Measurements from ENCODE around the gene VRK2.
"Not testable (repeated sequence)": the region's sequence is repeated elsewhere in the genome, so short reads cannot be mapped to it uniquely, and the experiment has no call there.

VRK2 gene

GRCh38 chr2:58177187-58177586, 130.6 kb downstream of the VRK2 start:
- not testable (repeated sequence) for H3K27ac ChIP-seq (ENCODE audit: low read depth, low read length); H2AFZ ChIP-seq (ENCODE audit: low read depth, low read length, severe bottlenecking); H3F3A ChIP-seq (ENCODE audit: insufficient read depth); H3K4me3 ChIP-seq (ENCODE audit: insufficient read depth, low read length, poor library complexity, severe bottlenecking); H3K36me3 ChIP-seq (ENCODE audit: low read length); H4K20me1 ChIP-seq (ENCODE audit: low read depth, low read length); H3K4me2 ChIP-seq (ENCODE audit: low read depth, low read length, poor library complexity, severe bottlenecking); H3K9me3 ChIP-seq (ENCODE audit: insufficient read depth, low read length); H3K9ac ChIP-seq (ENCODE audit: low read length); H3K79me2 ChIP-seq (ENCODE audit: insufficient read depth, low read length); H3K9me2 ChIP-seq (replicated peaks; ENCODE audit: insufficient read depth, low read length); H3K27me3 ChIP-seq (ENCODE audit: low read length)

GRCh38 chr2:58180175-58180574, 133.6 kb downstream of the VRK2 start:
- H3K9me2 ChIP-seq (replicated peaks; ENCODE audit: insufficient read depth, low read length); H4K20me1 ChIP-seq (ENCODE audit: low read depth, low read length); H2AFZ ChIP-seq (ENCODE audit: low read depth, low read length, severe bottlenecking); H3K36me3 ChIP-seq (ENCODE audit: low read length); H3K79me2 ChIP-seq (ENCODE audit: insufficient read depth, low read length); H3K27me3 ChIP-seq (ENCODE audit: low read length); H3F3A ChIP-seq (ENCODE audit: insufficient read depth); H3K9ac ChIP-seq (ENCODE audit: low read length); H3K27ac ChIP-seq (ENCODE audit: low read depth, low read length); H3K9me3 ChIP-seq (ENCODE audit: insufficient read depth, low read length); H3K4me2 ChIP-seq (ENCODE audit: low read depth, low read length, poor library complexity, severe bottlenecking); H3K4me3 ChIP-seq (ENCODE audit: insufficient read depth, low read length, poor library complexity, severe bottlenecking): not testable (repeated sequence)

- H3F3A ChIP-seq (ENCODE audit: insufficient read depth): no peaks in the 10 kb centered on the region
- TF ChIP-seq EZH2phosphoT487 (conservative IDR thresholded peaks at IDR 0.05; ENCODE audit: low read length) (no peak), CTCF (IDR thresholded peaks at IDR 0.05; ENCODE audit: insufficient read depth, low read length, poor library complexity, severe bottlenecking) (no peak)
- no peaks in the 10 kb centered on the region for H4K20me1 ChIP-seq (ENCODE audit: low read depth, low read length)
- H2AFZ ChIP-seq (ENCODE audit: low read depth, low read length, severe bottlenecking): no peak overlapping the region
- H3K4me2 ChIP-seq (ENCODE audit: low read depth, low read length, poor library complexity, severe bottlenecking): no peak overlapping the region
- H3K9me3 ChIP-seq (ENCODE audit: insufficient read depth, low read length): no peaks in the 10 kb centered on the region
- no peak overlapping the region for H3K9ac ChIP-seq (ENCODE audit: low read length)
- no peak overlapping the region for H3K27ac ChIP-seq (ENCODE audit: low read depth, low read length)
- no peaks in the 10 kb centered on the region for H3K9me2 ChIP-seq (replicated peaks; ENCODE audit: insufficient read depth, low read length)
- H3K27me3 ChIP-seq (ENCODE audit: low read length): no peaks in the 10 kb centered on the region
- H3K4me3 ChIP-seq (ENCODE audit: insufficient read depth, low read length, poor library complexity, severe bottlenecking): no peak overlapping the region
- 0 out of 2 replicates have a peak, but pooled peaks cover 5% of the 10 kb centered on the region for H3K36me3 ChIP-seq (ENCODE audit: low read length)
- H3K79me2 ChIP-seq (ENCODE audit: insufficient read depth, low read length): no peaks in the 10 kb centered on the region
These were observed 134.0 kb downstream of the VRK2 start for GRCh38 chr2:58180635-58181034.

GRCh38 chr2:58182527-58182926, 135.9 kb downstream of the VRK2 start:
- Histone ChIP-seq H3F3A (ENCODE audit: insufficient read depth) (no peaks in the 10 kb centered on the region), H4K20me1 (ENCODE audit: low read depth, low read length) (no peaks in the 10 kb centered on the region), H3K9me2 (replicated peaks; ENCODE audit: insufficient read depth, low read length) (no peaks in the 10 kb centered on the region), H3K9ac (ENCODE audit: low read length) (no peak overlapping the region), H3K79me2 (ENCODE audit: insufficient read depth, low read length) (no peaks in the 10 kb centered on the region), H2AFZ (ENCODE audit: low read depth, low read length, severe bottlenecking) (no peak overlapping the region), H3K4me3 (ENCODE audit: insufficient read depth, low read length, poor library complexity, severe bottlenecking) (no peak overlapping the region), H3K27me3 (ENCODE audit: low read length) (no peaks in the 10 kb centered on the region), H3K4me2 (ENCODE audit: low read depth, low read length, poor library complexity, severe bottlenecking) (no peak overlapping the region), H3K36me3 (ENCODE audit: low read length) (peaks cover 5% of the 10 kb centered on the region; the same call in 1 of the 2 replicates), H3K27ac (ENCODE audit: low read depth, low read length) (no peak overlapping the region), H3K9me3 (ENCODE audit: insufficient read depth, low read length) (no peaks in the 10 kb centered on the region)
- no peak for TF ChIP-seq CTCF (IDR thresholded peaks at IDR 0.05; ENCODE audit: insufficient read depth, low read length, poor library complexity, severe bottlenecking)
- no peak for TF ChIP-seq EZH2phosphoT487 (conservative IDR thresholded peaks at IDR 0.05; ENCODE audit: low read length)

Measured in SU-DHL-6 (cell line).